Measurements from ENCODE around the gene TNNI3K. TPM values are rescaled to one million over a fixed set of nuclear protein-coding genes. Genes with fewer than 3 reads are reported as not detected.

TNNI3K gene
- total and polyA plus RNA-seq, 9 donors = 0.73 to 2.6 (median 1.5) TPM; not detected in 1

GRCh38 chr1:74392840-74393239 lies 157.7 kb downstream of the TNNI3K start:
- Histone ChIP-seq H3K27me3 (no peaks in the 10 kb centered on the region), H3K4me3 (no peak overlapping the region), H3K27ac (no peak overlapping the region), H3K9me3 (no peaks in the 10 kb centered on the region), H3K4me1 (ENCODE audit: insufficient read depth) (peaks cover 10% of the 10 kb centered on the region), H3K36me3 (no peaks in the 10 kb centered on the region)
- DNase-seq = no peak
- WGBS, 3 donors = 69 to 76% (median 69%) methylated on average over 2 of the region's 2 CpGs
- intact Hi-C loops (cut with DNase I) = no loop called here
- TF ChIP-seq EP300 (IDR thresholded peaks at IDR 0.05) = no peak
- no peak for TF ChIP-seq POLR2A (IDR thresholded peaks at IDR 0.05)
- TF ChIP-seq CTCF (IDR thresholded peaks at IDR 0.05) = no peak

GRCh38 chr1:74395571-74395970 lies 160.4 kb downstream of the TNNI3K start:
- no peaks in the 10 kb centered on the region for H3K36me3 ChIP-seq
- H3K27me3 ChIP-seq = no peaks in the 10 kb centered on the region
- H3K4me1 ChIP-seq (ENCODE audit: insufficient read depth) = peaks cover 10% of the 10 kb centered on the region
- DNase-seq = peak in 4 of 5 donors; percentile 18 to 46 (median 26)
- 2 to 4% (median 4%) methylated on average over 4 of the region's 4 CpGs for WGBS, 3 donors
- H3K27ac ChIP-seq = peak overlapping the region in 1 of 2 donors; percentile 49
- H3K9me3 ChIP-seq = no peaks in the 10 kb centered on the region
- no peak for TF ChIP-seq EP300 (IDR thresholded peaks at IDR 0.05)
- no peak overlapping the region for H3K4me3 ChIP-seq
- intact Hi-C loops (cut with DNase I) = no loop called here

GRCh38 chr1:74396462-74396861 lies 161.3 kb downstream of the TNNI3K start:
- Histone ChIP-seq H3K27ac (peak overlapping the region in 1 of 2 donors; percentile 49), H3K36me3 (no peaks in the 10 kb centered on the region), H3K4me3 (no peak overlapping the region), H3K9me3 (no peaks in the 10 kb centered on the region), H3K4me1 (ENCODE audit: insufficient read depth) (peaks cover 10% of the 10 kb centered on the region), H3K27me3 (no peaks in the 10 kb centered on the region)
- 21 to 26% (median 24%) methylated on average over 3 of the region's 3 CpGs for WGBS, 3 donors
- intact Hi-C loops (cut with DNase I) = no loop called here
- TF ChIP-seq POLR2A (IDR thresholded peaks at IDR 0.05) (no peak), EP300 (IDR thresholded peaks at IDR 0.05) (no peak), CTCF (IDR thresholded peaks at IDR 0.05) (no peak)
- no peak for DNase-seq

GRCh38 chr1:74396933-74397332 lies 161.7 kb downstream of the TNNI3K start:
- Histone ChIP-seq H3K27ac (peak overlapping the region in 1 of 2 donors; percentile 49), H3K4me3 (no peak overlapping the region), H3K36me3 (no peaks in the 10 kb centered on the region), H3K9me3 (no peaks in the 10 kb centered on the region), H3K27me3 (no peaks in the 10 kb centered on the region), H3K4me1 (ENCODE audit: insufficient read depth) (peaks cover 10% of the 10 kb centered on the region)
- 0 to 1% (median 1%) methylated on average over 4 of the region's 4 CpGs for WGBS, 3 donors
- intact Hi-C loops (cut with DNase I) = no loop called here
- TF ChIP-seq POLR2A (IDR thresholded peaks at IDR 0.05) (no peak), CTCF (IDR thresholded peaks at IDR 0.05) (no peak), EP300 (IDR thresholded peaks at IDR 0.05) (no peak)
- DNase-seq = peak; percentile 29 to 71 (median 56)

- no peaks in the 10 kb centered on the region for H3K9me3 ChIP-seq
- no peak overlapping the region for H3K4me3 ChIP-seq
- H3K27ac ChIP-seq = no peak overlapping the region
- H3K4me1 ChIP-seq (ENCODE audit: insufficient read depth) = peaks cover 8% of the 10 kb centered on the region
- no peaks in the 10 kb centered on the region for H3K27me3 ChIP-seq
- intact Hi-C loops (cut with DNase I) = no loop called here
- 93 to 98% (median 96%) methylated on average over 5 of the region's 5 CpGs for WGBS, 3 donors
- no peak for DNase-seq
- no peaks in the 10 kb centered on the region for H3K36me3 ChIP-seq
- TF ChIP-seq POLR2A (IDR thresholded peaks at IDR 0.05) (no peak), EP300 (IDR thresholded peaks at IDR 0.05) (no peak), CTCF (IDR thresholded peaks at IDR 0.05) (no peak)
These were observed 164.1 kb downstream of the TNNI3K start for GRCh38 chr1:74399249-74399648.
